CD4-positive, alpha-beta memory T cell (primary cell): ENCODE results near the gene AUNIP. TPM values are rescaled to one million over a fixed set of nuclear protein-coding genes. Genes with fewer than 3 reads are reported as not detected.

Experiments
- CTCF ChIA-PET: fragments of 350-600 bp; sonication (Branson Sonifier 250); formaldehyde crosslinking; loops from one replicate; lab custom pipeline; 2021; ENCODE audit warnings: inconsistent platforms; ENCODE audit not compliant: partially characterized antibody; lab: Charles Lee
- POLR2A ChIA-PET: fragments of 350-600 bp; sonication (Branson Sonifier 250); formaldehyde crosslinking; loops from one replicate; lab custom pipeline; 2021; ENCODE audit not compliant: partially characterized antibody; lab: Charles Lee
- DNase-seq, 5 donors: peaks; one replicate each; pipeline versions ENCODE4 v3.0.0 to v3.0.0-alpha.2; 2020 to 2022; ENCODE audit warnings: mixed read lengths in 1 of 5
- H3K27ac ChIP-seq: one replicate; pipeline ENCODE4 v1.7.0; 2013; ENCODE audit warnings: low read depth, low read length
- H3K27me3 ChIP-seq: 2 replicates; pipeline ENCODE4 v1.7.0; 2013; ENCODE audit warnings: mild to moderate bottlenecking, low read length, moderate library complexity; ENCODE audit not compliant: insufficient read depth
- H3K36me3 ChIP-seq: 2 replicates; pipeline ENCODE4 v1.7.0; 2013; ENCODE audit warnings: mild to moderate bottlenecking, low read length, moderate library complexity; ENCODE audit not compliant: insufficient read depth
- H3K4me1 ChIP-seq: 2 replicates; pipeline ENCODE4 v1.7.0; 2013; ENCODE audit warnings: mild to moderate bottlenecking, low read length, moderate library complexity; ENCODE audit not compliant: insufficient read depth
- H3K4me3 ChIP-seq, 2 donors: one replicate each; pipeline ENCODE4 v1.7.0; 2013; ENCODE audit warnings: low read length in 2 of 2, mild to moderate bottlenecking in 1 of 2
- H3K9me3 ChIP-seq, 2 donors: one replicate each; pipeline ENCODE4 v1.7.0; 2013; ENCODE audit warnings: low read length in 2 of 2, control low read depth in 1 of 2; ENCODE audit not compliant: control insufficient read depth in 1 of 2
- H3K27ac Mint-ChIP-seq, 7 donors: one replicate each; pipeline ENCODE4 v1.8.0; 2020 to 2021; ENCODE audit warnings: mixed read lengths in 7 of 7, mild to moderate bottlenecking in 6 of 7, inconsistent platforms in 3 of 7, moderate library complexity in 3 of 7
- H3K27me3 Mint-ChIP-seq, 2 donors: one replicate each; pipeline ENCODE4 v1.8.0; 2020 to 2021; ENCODE audit warnings: mixed read lengths in 2 of 2
- H3K36me3 Mint-ChIP-seq, 2 donors: one replicate each; pipeline ENCODE4 v1.8.0; 2020 to 2021; ENCODE audit warnings: mixed read lengths in 2 of 2, inconsistent platforms in 1 of 2, mild to moderate bottlenecking in 1 of 2
- H3K4me1 Mint-ChIP-seq, 4 donors: one replicate each; pipeline ENCODE4 v1.8.0; 2020 to 2021; ENCODE audit warnings: mixed read lengths in 4 of 4, mild to moderate bottlenecking in 1 of 4
- H3K4me3 Mint-ChIP-seq, 8 donors: one replicate each; pipeline ENCODE4 v1.8.0; 2020 to 2021; ENCODE audit warnings: mixed read lengths in 8 of 8, mild to moderate bottlenecking in 7 of 8, moderate library complexity in 6 of 8, inconsistent platforms in 3 of 8
- H3K9me3 Mint-ChIP-seq, 8 donors: one replicate each; pipeline ENCODE4 v1.8.0; 2020 to 2021; ENCODE audit warnings: mixed read lengths in 8 of 8, mild to moderate bottlenecking in 5 of 8, inconsistent platforms in 3 of 8, moderate library complexity in 1 of 8
- intact Hi-C: fragments of 100-400 bp; cut with micrococcal nuclease; formaldehyde crosslinking; loops from one replicate; pipeline ENCODE4 v1.15.1; 2023
- polyA plus RNA-seq, 2 donors: library from polyadenylated mRNA; unstranded; fragments of 300-500 nt; fragmentation: Illumina TruSeq; gene quantifications; one replicate each; pipeline ENCODE4 v1.2.3, GENCODE V29; 2021
- total RNA-seq, 2 experiments: library from RNA; stranded (reverse); gene quantifications; one replicate each; pipeline ENCODE4 v1.2.3, GENCODE V29; 2021

The AUNIP gene
- total and polyA plus RNA-seq, 4 experiments from 2014 or later = not detected

- POLR2A ChIA-PET = interaction anchor here (0.7 to 5.2 kb wide), 3 partner anchors 12 to 302 kb away, joined by 3 to 18 read pairs (median 4); partner anchors contain the start of gene MTFR1L
- intact Hi-C loops = no loop called here
- Histone ChIP-seq H3K4me1 (peaks cover 21% of the 10 kb centered on the region), H3K4me3 (no peak overlapping the region), H3K9me3 (no peaks in the 10 kb centered on the region), H3K27me3 (no peaks in the 10 kb centered on the region), H3K27ac (no peak overlapping the region), H3K36me3 (peaks cover 5% of the 10 kb centered on the region)
- CTCF ChIA-PET = interaction anchor here (0.7 to 7.0 kb wide), 9 partner anchors 10 to 303 kb away, joined by 3 to 110 read pairs (median 6); no protein-coding TSS in a partner anchor
- no peak for DNase-seq
- H3K4me3 Mint-ChIP-seq = no peak overlapping the region
- H3K4me1 Mint-ChIP-seq = peaks cover 12 to 31% (median 15%) of the 10 kb centered on the region in 4 donors
- peaks cover 20 to 24% of the 10 kb centered on the region in 2 donors for H3K36me3 Mint-ChIP-seq
- peaks cover 0 to 4% (median 0%) of the 10 kb centered on the region in 8 donors for H3K9me3 Mint-ChIP-seq
- peak overlapping the region in 1 of 7 donors; percentile 29 for H3K27ac Mint-ChIP-seq
- no peaks in the 10 kb centered on the region for H3K27me3 Mint-ChIP-seq
Observed at GRCh38 chr1:25807480-25808390, 51.5 kb downstream of the AUNIP start.

- H3K36me3 Mint-ChIP-seq = peaks cover 20 to 24% of the 10 kb centered on the region in 2 donors
- DNase-seq = no peak
- no peaks in the 10 kb centered on the region for H3K27me3 Mint-ChIP-seq
- POLR2A ChIA-PET = interaction anchor here (5.2 kb wide), 1 partner anchor 13 kb away, joined by 18 read pairs; the partner anchor contains the start of gene MTFR1L
- CTCF ChIA-PET = interaction anchor here (7.0 kb wide), 1 partner anchor 197 kb away, joined by 110 read pairs; no protein-coding TSS in a partner anchor
- H3K27ac Mint-ChIP-seq = peak overlapping the region in 2 of 7 donors; percentile 37 to 78
- peak overlapping the region in 1 of 8 donors; percentile 53 for H3K4me3 Mint-ChIP-seq
- Histone ChIP-seq H3K36me3 (peaks cover 5% of the 10 kb centered on the region), H3K27ac (no peak overlapping the region), H3K27me3 (no peaks in the 10 kb centered on the region), H3K4me3 (no peak overlapping the region), H3K4me1 (peaks cover 34% of the 10 kb centered on the region), H3K9me3 (no peaks in the 10 kb centered on the region)
- H3K4me1 Mint-ChIP-seq = peaks cover 21 to 44% (median 26%) of the 10 kb centered on the region in 4 donors
- intact Hi-C loops = no loop called here
- peaks cover 0 to 5% (median 0%) of the 10 kb centered on the region in 8 donors for H3K9me3 Mint-ChIP-seq
Observed at GRCh38 chr1:25806418-25806817, 52.8 kb downstream of the AUNIP start.

- Mint-ChIP-seq H3K4me1 (peaks cover 19 to 48% (median 29%) of the 10 kb centered on the region in 4 donors), H3K9me3 (peaks cover 0 to 5% (median 0%) of the 10 kb centered on the region in 8 donors), H3K4me3 (no peak overlapping the region), H3K36me3 (peaks cover 20 to 24% of the 10 kb centered on the region in 2 donors), H3K27me3 (no peaks in the 10 kb centered on the region), H3K27ac (peak overlapping the region in 1 of 7 donors; percentile 79)
- Histone ChIP-seq H3K4me3 (no peak overlapping the region), H3K36me3 (peaks cover 5% of the 10 kb centered on the region), H3K27ac (no peak overlapping the region), H3K9me3 (no peaks in the 10 kb centered on the region), H3K4me1 (peaks cover 35% of the 10 kb centered on the region), H3K27me3 (no peaks in the 10 kb centered on the region)
- no peak for DNase-seq
- ChIA-PET POLR2A (no interaction called here), CTCF (interaction anchor here (1.8 kb wide), 1 partner anchor 197 kb away, joined by 6 read pairs; no protein-coding TSS in a partner anchor)
- intact Hi-C loops = no loop called here
Observed at GRCh38 chr1:25805863-25806225, 53.4 kb downstream of the AUNIP start.

GRCh38 chr1:25804964-25805862, 54.0 kb downstream of the AUNIP start:
- intact Hi-C loops = no loop called here
- ChIA-PET CTCF (interaction anchor here (1.5 to 1.8 kb wide), 2 partner anchors 9 to 197 kb away, joined by 3 to 6 read pairs; no protein-coding TSS in a partner anchor), POLR2A (interaction anchor here (1.3 kb wide), 1 partner anchor 15 kb away, joined by 4 read pairs; the partner anchor contains the start of gene MTFR1L)
- H3K4me3 ChIP-seq = no peak overlapping the region
- H3K27ac ChIP-seq = no peak overlapping the region
- H3K4me3 Mint-ChIP-seq = peak overlapping the region in 1 of 8 donors; percentile 34
- no peaks in the 10 kb centered on the region for H3K27me3 ChIP-seq
- no peaks in the 10 kb centered on the region for H3K9me3 ChIP-seq
- peaks cover 0 to 3% (median 0%) of the 10 kb centered on the region in 8 donors for H3K9me3 Mint-ChIP-seq
- DNase-seq = no peak
- peaks cover 23 to 47% (median 34%) of the 10 kb centered on the region in 4 donors for H3K4me1 Mint-ChIP-seq
- peak overlapping the region in 3 of 7 donors; percentile 23 to 56 (median 27) for H3K27ac Mint-ChIP-seq
- peaks cover 20 to 24% of the 10 kb centered on the region in 2 donors for H3K36me3 Mint-ChIP-seq
- no peaks in the 10 kb centered on the region for H3K27me3 Mint-ChIP-seq
- peaks cover 39% of the 10 kb centered on the region for H3K4me1 ChIP-seq
- H3K36me3 ChIP-seq = peaks cover 5% of the 10 kb centered on the region

GRCh38 chr1:25804244-25804963, 54.9 kb downstream of the AUNIP start:
- Histone ChIP-seq H3K36me3 (peaks cover 5% of the 10 kb centered on the region), H3K4me3 (no peak overlapping the region), H3K4me1 (peaks cover 42% of the 10 kb centered on the region), H3K27me3 (no peaks in the 10 kb centered on the region), H3K27ac (no peak overlapping the region), H3K9me3 (no peaks in the 10 kb centered on the region)
- Mint-ChIP-seq H3K27me3 (no peaks in the 10 kb centered on the region), H3K4me3 (peak overlapping the region in 1 of 8 donors; percentile 34), H3K4me1 (peaks cover 25 to 50% (median 37%) of the 10 kb centered on the region in 4 donors), H3K27ac (peak overlapping the region in 3 of 7 donors; percentile 23 to 30 (median 27)), H3K9me3 (peaks cover 0 to 3% (median 0%) of the 10 kb centered on the region in 8 donors), H3K36me3 (peaks cover 20 to 24% of the 10 kb centered on the region in 2 donors)
- intact Hi-C loops = no loop called here
- CTCF ChIA-PET = interaction anchor here (1.5 to 13.3 kb wide), 3 partner anchors 8 to 196 kb away, joined by 3 to 218 read pairs (median 6); no protein-coding TSS in a partner anchor
- POLR2A ChIA-PET = interaction anchor here (1.2 to 1.3 kb wide), 2 partner anchors 16 to 266 kb away, joined by 4 read pairs; partner anchors contain the start of gene MTFR1L
- no peak for DNase-seq

- peaks cover 5% of the 10 kb centered on the region for H3K36me3 ChIP-seq
- H3K4me3 Mint-ChIP-seq = peak overlapping the region in 2 of 8 donors; percentile 41 to 59
- H3K4me1 ChIP-seq = peaks cover 52% of the 10 kb centered on the region
- peaks cover 18 to 20% of the 10 kb centered on the region in 2 donors for H3K36me3 Mint-ChIP-seq
- POLR2A ChIA-PET = interaction anchor here (0.8 to 3.4 kb wide), 5 partner anchors 16 to 265 kb away, joined by 3 to 19 read pairs (median 4); partner anchors contain the start of gene MTFR1L
- H3K27me3 Mint-ChIP-seq = no peaks in the 10 kb centered on the region
- peaks cover 0 to 1% (median 0%) of the 10 kb centered on the region in 8 donors for H3K9me3 Mint-ChIP-seq
- CTCF ChIA-PET = interaction anchor here (0.7 to 13.3 kb wide), 5 partner anchors 175 to 306 kb away, joined by 3 to 218 read pairs (median 3); no protein-coding TSS in a partner anchor
- intact Hi-C loops = no loop called here
- peak overlapping the region in 1 of 7 donors; percentile 75 for H3K27ac Mint-ChIP-seq
- H3K4me1 Mint-ChIP-seq = peaks cover 27 to 61% (median 43%) of the 10 kb centered on the region in 4 donors
- no peak overlapping the region for H3K4me3 ChIP-seq
- no peaks in the 10 kb centered on the region for H3K9me3 ChIP-seq
- H3K27me3 ChIP-seq = no peaks in the 10 kb centered on the region
- DNase-seq = no peak
- H3K27ac ChIP-seq = no peak overlapping the region
Observed at GRCh38 chr1:25803368-25803767, 55.9 kb downstream of the AUNIP start.
